NB4 (cell line): ENCODE measurements around the gene RPL29.

ENCODE experiments used
- CTCF ChIP-seq: IDR thresholded peaks from one replicate; pipeline ENCODE4 v1.5.1; 2012; ENCODE audit warnings: low read depth, low read length
- MAX ChIP-seq: IDR thresholded peaks from 2 replicates; pipeline ENCODE4 v1.6.1; 2011; ENCODE audit warnings: low read depth, low read length
- MYC ChIP-seq: IDR thresholded peaks from 2 replicates; pipeline ENCODE4 v1.6.1; 2011; ENCODE audit warnings: low read depth, low read length
- POLR2A ChIP-seq: IDR thresholded peaks from 2 replicates; pipeline ENCODE4 v1.6.1; 2011; ENCODE audit warnings: mild to moderate bottlenecking; ENCODE audit not compliant: insufficient read length; ENCODE audit errors: extremely low read depth

- TF ChIP-seq CTCF (no peak), MAX (no peak), MYC (no peak), POLR2A (no peak)
Measured at GRCh38 chr3:51992017-51992682, 3.5 kb downstream of the RPL29 start.
